SK-N-SH (cell line): ENCODE measurements around the gene KIF13A.

Experiments
- CHD2 ChIP-seq: fragments of 150-350 bp; IDR thresholded peaks from 2 replicates; pipeline ENCODE4 v1.6.1; 2018; ENCODE audit warnings: low read length; ENCODE audit not compliant: partially characterized antibody
- ELF1 ChIP-seq: IDR thresholded peaks from 2 replicates; pipeline ENCODE4 v1.4.0; 2012
- EP300 ChIP-seq, 2 experiments: IDR thresholded peaks; 2 replicates each; pipeline versions ENCODE4 v1.4.0 to v1.6.1; 2012; ENCODE audit warnings: borderline replicate concordance in 1 of 2, low read depth in 1 of 2, low read length in 1 of 2
- EZH2phosphoT487 ChIP-seq: fragments of 200-600 bp; sonication (generic); IDR thresholded peaks from 2 replicates; pipeline ENCODE4 v1.6.1; 2017; ENCODE audit warnings: low read depth, mixed run types, mild to moderate bottlenecking, antibody characterized with exemption, moderate library complexity, borderline replicate concordance
- GABPA ChIP-seq: IDR thresholded peaks from 2 replicates; pipeline ENCODE4 v1.4.0; 2012; ENCODE audit warnings: low read depth, mild to moderate bottlenecking
- GATA2 ChIP-seq: sonication (generic); formaldehyde crosslinking; IDR thresholded peaks from 2 replicates; pipeline ENCODE4 v1.5.0; 2020; ENCODE audit warnings: mild to moderate bottlenecking, missing genetic modification reagents
- RAD21 ChIP-seq: IDR thresholded peaks from 2 replicates; pipeline ENCODE4 v1.6.1; 2012; ENCODE audit warnings: mild to moderate bottlenecking, low read length
- RFX5 ChIP-seq: IDR thresholded peaks from 2 replicates; pipeline ENCODE4 v1.6.1; 2012; ENCODE audit warnings: mild to moderate bottlenecking, improper control_type of control experiment, low read length
- RXRA ChIP-seq: IDR thresholded peaks from 2 replicates; pipeline ENCODE4 v1.4.0; 2012; ENCODE audit warnings: low read depth, mild to moderate bottlenecking, borderline replicate concordance
- SIN3A ChIP-seq: IDR thresholded peaks from 2 replicates; pipeline ENCODE4 v1.6.1; 2012; ENCODE audit warnings: low read depth, mild to moderate bottlenecking, low read length, moderate library complexity, borderline replicate concordance
- TCF12 ChIP-seq: IDR thresholded peaks from 2 replicates; pipeline ENCODE4 v1.4.0; 2012
- USF2 ChIP-seq: fragments of 150-350 bp; IDR thresholded peaks from 2 replicates; pipeline ENCODE4 v1.6.1; 2017; ENCODE audit warnings: antibody characterized with exemption, low read length, low read depth, borderline replicate concordance
- TF ChIP-seq, protein P1 (sequence below): fragments of 200-600 bp; sonication (generic); IDR thresholded peaks from 2 replicates; pipeline ENCODE4 v1.6.1; 2017; ENCODE audit warnings: antibody characterized with exemption, mild to moderate bottlenecking, moderate library complexity

DNA sequence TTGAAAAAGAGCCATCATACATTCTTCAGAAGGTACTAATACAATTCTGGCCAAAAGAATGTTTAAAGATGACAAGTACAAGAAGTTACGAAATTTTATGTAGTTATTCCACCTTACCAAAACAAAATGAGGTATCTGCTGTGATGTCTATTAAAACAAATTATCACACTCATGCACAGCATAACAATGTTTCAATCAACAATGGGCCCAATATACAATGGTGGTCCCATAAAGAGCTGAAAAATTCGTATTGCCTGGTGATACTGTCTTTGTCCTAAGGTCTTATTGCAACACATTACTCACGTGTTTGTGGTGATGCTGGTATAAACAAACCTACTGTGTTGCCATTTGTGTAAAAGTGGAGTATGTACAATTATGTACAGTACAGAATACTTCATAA, 277.1 kb downstream of the KIF13A start:
- TF ChIP-seq, protein P1, sequence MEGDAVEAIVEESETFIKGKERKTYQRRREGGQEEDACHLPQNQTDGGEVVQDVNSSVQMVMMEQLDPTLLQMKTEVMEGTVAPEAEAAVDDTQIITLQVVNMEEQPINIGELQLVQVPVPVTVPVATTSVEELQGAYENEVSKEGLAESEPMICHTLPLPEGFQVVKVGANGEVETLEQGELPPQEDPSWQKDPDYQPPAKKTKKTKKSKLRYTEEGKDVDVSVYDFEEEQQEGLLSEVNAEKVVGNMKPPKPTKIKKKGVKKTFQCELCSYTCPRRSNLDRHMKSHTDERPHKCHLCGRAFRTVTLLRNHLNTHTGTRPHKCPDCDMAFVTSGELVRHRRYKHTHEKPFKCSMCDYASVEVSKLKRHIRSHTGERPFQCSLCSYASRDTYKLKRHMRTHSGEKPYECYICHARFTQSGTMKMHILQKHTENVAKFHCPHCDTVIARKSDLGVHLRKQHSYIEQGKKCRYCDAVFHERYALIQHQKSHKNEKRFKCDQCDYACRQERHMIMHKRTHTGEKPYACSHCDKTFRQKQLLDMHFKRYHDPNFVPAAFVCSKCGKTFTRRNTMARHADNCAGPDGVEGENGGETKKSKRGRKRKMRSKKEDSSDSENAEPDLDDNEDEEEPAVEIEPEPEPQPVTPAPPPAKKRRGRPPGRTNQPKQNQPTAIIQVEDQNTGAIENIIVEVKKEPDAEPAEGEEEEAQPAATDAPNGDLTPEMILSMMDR, result no peak
- TF ChIP-seq GATA2 (no peak), GABPA (no peak), EP300 (IDR thresholded peaks at IDR 0.05; ENCODE audit: borderline replicate concordance in 1 of 2, low read depth in 1 of 2, low read length in 1 of 2) (no peak), RFX5 (no peak), RXRA (no peak), TCF12 (no peak), CHD2 (no peak), ELF1 (no peak), USF2 (no peak), RAD21 (no peak), EZH2phosphoT487 (no peak), SIN3A (no peak)
